Hepatocyte (in vitro differentiated cells): ENCODE results near the gene URI1. TPM values are rescaled to one million over a fixed set of nuclear protein-coding genes. Genes with fewer than 3 reads are reported as not detected.
A peak's percentile ranks its signal among the peaks of the same experiment; 100 is the strongest.

Source experiments
- DNase-seq: peaks from one replicate; pipeline ENCODE4 v3.0.0-alpha.2; 2016; ENCODE audit warnings: low spot score
- H2AFZ ChIP-seq: fragments of 200-600 bp; sonication (generic); 2 replicates; pipeline ENCODE4 v1.6.0; 2016; ENCODE audit warnings: antibody characterized with exemption, mild to moderate bottlenecking
- H3K27ac ChIP-seq: fragments of 200-600 bp; sonication (generic); 2 replicates; pipeline ENCODE4 v1.5.1; 2016; ENCODE audit warnings: mild to moderate bottlenecking
- H3K27me3 ChIP-seq: fragments of 200-600 bp; sonication (generic); 2 replicates; pipeline ENCODE4 v1.6.1; 2016
- H3K36me3 ChIP-seq: fragments of 200-600 bp; sonication (generic); replicated peaks from 2 replicates; pipeline ENCODE4 v1.5.1; 2016; ENCODE audit warnings: low read depth; ENCODE audit not compliant: insufficient read depth
- H3K4me1 ChIP-seq: fragments of 200-600 bp; sonication (generic); 2 replicates; pipeline ENCODE4 v1.5.1; 2016; ENCODE audit warnings: mild to moderate bottlenecking, moderate library complexity; ENCODE audit not compliant: insufficient read depth
- H3K4me2 ChIP-seq: fragments of 200-600 bp; sonication (generic); 2 replicates; pipeline ENCODE4 v1.6.0; 2016
- H3K4me3 ChIP-seq: fragments of 200-600 bp; sonication (generic); 2 replicates; pipeline ENCODE4 v1.5.1; 2016; ENCODE audit warnings: mild to moderate bottlenecking
- H3K79me2 ChIP-seq: fragments of 200-600 bp; sonication (generic); 2 replicates; pipeline ENCODE4 v1.6.0; 2017; ENCODE audit warnings: mild to moderate bottlenecking
- H3K9me2 ChIP-seq: fragments of 200-600 bp; sonication (generic); replicated peaks from 2 replicates; pipeline ENCODE4 v1.6.0; 2017; ENCODE audit warnings: mild to moderate bottlenecking; ENCODE audit not compliant: insufficient read depth
- H3K9me3 ChIP-seq: fragments of 200-600 bp; sonication (generic); 2 replicates; pipeline ENCODE4 v1.5.1; 2016; ENCODE audit warnings: low read depth, mild to moderate bottlenecking
- H4K20me1 ChIP-seq: fragments of 200-600 bp; sonication (generic); 2 replicates; pipeline ENCODE4 v1.6.0; 2016; ENCODE audit warnings: mild to moderate bottlenecking; ENCODE audit not compliant: insufficient read depth, poor library complexity, severe bottlenecking
- EZH2 ChIP-seq: fragments of 200-600 bp; sonication (generic); IDR thresholded peaks from 2 replicates; pipeline ENCODE4 v1.6.1; 2016; ENCODE audit warnings: antibody characterized with exemption, mild to moderate bottlenecking, borderline replicate concordance
- EZH2phosphoT487 ChIP-seq: fragments of 200-600 bp; sonication (generic); IDR thresholded peaks from one replicate; pipeline ENCODE4 v1.6.1; 2018; ENCODE audit warnings: antibody characterized with exemption, mild to moderate bottlenecking, low read depth, moderate library complexity; ENCODE audit not compliant: unreplicated experiment, severe bottlenecking
- WGBS: methylation state at CpG from one replicate; pipeline ENCODE4 v1.1.6; 2016; ENCODE audit warnings: low lambda C conversion rate; ENCODE audit errors: missing lambda C conversion rate; 5-methylcytosine and 5-hydroxymethylcytosine counted together
- polyA plus RNA-seq: library from polyadenylated mRNA; unstranded; fragments of >200 nt; fragmentation: Nextera tagmentation; extraction: Ambion mirVana; gene quantifications from 2 replicates; pipeline ENCODE4 v1.2.1, GENCODE V29; 2016
- total RNA-seq: library from RNA; depleted of rRNA; stranded (reverse); fragments of >200 nt; gene quantifications from 2 replicates; pipeline ENCODE4 v1.2.3, GENCODE V29; 2014
- TF ChIP-seq, protein P1 (sequence below): fragments of 200-600 bp; sonication (generic); IDR thresholded peaks from 2 replicates; pipeline ENCODE4 v1.5.1; 2016; ENCODE audit warnings: antibody characterized with exemption, mild to moderate bottlenecking; ENCODE audit not compliant: poor library complexity

URI1 gene
- total and polyA plus RNA-seq, 2 experiments from 2014 or later: 50.0 to 66.7 TPM

DNA sequence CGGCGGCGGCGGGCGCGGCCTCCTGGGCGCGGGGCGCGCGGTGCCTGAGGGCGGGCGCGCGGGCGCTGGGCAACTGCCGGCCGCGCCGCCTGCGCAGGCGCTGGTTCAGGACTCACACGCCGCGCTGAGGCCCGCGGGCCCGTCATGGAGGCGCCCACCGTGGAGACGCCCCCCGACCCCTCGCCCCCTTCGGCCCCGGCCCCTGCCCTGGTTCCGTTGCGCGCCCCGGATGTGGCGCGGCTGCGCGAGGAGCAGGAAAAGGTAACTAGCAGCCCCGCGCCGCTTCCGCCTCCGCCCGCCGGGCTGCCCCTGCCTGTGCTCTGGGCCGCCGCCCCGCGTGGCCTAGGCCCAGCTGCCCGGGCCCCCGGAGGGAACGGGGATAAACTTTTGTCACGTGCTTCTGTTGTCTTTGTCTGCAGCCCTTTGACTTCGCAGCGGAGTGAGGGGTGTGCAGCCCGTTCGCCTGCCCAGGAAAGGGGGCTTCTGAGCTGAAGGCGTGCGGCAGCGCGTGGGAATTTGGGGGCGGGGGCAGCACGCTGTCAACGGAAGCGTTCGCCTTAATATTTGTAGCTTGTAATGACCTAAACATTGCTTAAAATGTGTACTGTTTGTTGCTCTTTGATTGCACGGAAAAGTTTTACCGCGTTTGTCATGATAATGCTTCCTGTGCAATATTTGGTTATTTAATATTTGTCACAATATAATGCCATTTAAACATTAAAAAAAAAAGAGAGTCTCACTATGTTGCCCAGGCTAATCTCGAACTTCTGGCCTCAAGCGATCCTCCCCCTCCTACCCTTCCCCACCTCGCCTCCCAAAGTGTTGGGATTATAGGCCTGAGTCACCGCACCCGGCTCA lies 594 bp downstream of the URI1 start:
- peaks cover 23% of the 10 kb centered on the region for H3K4me1 ChIP-seq
- H3K9me2 ChIP-seq: no peaks in the 10 kb centered on the region
- peaks cover 56% of the 10 kb centered on the region for H3K79me2 ChIP-seq
- H3K4me3 ChIP-seq: peak overlapping the region; percentile 95
- H3K36me3 ChIP-seq: no peaks in the 10 kb centered on the region
- H3K27me3 ChIP-seq: no peaks in the 10 kb centered on the region
- H3K4me2 ChIP-seq: peak overlapping the region; percentile 79
- DNase-seq: peak; percentile 78
- TF ChIP-seq, protein P1, sequence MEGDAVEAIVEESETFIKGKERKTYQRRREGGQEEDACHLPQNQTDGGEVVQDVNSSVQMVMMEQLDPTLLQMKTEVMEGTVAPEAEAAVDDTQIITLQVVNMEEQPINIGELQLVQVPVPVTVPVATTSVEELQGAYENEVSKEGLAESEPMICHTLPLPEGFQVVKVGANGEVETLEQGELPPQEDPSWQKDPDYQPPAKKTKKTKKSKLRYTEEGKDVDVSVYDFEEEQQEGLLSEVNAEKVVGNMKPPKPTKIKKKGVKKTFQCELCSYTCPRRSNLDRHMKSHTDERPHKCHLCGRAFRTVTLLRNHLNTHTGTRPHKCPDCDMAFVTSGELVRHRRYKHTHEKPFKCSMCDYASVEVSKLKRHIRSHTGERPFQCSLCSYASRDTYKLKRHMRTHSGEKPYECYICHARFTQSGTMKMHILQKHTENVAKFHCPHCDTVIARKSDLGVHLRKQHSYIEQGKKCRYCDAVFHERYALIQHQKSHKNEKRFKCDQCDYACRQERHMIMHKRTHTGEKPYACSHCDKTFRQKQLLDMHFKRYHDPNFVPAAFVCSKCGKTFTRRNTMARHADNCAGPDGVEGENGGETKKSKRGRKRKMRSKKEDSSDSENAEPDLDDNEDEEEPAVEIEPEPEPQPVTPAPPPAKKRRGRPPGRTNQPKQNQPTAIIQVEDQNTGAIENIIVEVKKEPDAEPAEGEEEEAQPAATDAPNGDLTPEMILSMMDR: no peak
- TF ChIP-seq EZH2phosphoT487 (no peak), EZH2 (no peak)
- H2AFZ ChIP-seq: peak overlapping the region; percentile 80
- H3K9me3 ChIP-seq: no peaks in the 10 kb centered on the region
- WGBS: 5% methylated on average over 47 of the region's 79 CpGs
- peaks cover 29% of the 10 kb centered on the region for H4K20me1 ChIP-seq
- peak overlapping the region; percentile 80 for H3K27ac ChIP-seq

DNA sequence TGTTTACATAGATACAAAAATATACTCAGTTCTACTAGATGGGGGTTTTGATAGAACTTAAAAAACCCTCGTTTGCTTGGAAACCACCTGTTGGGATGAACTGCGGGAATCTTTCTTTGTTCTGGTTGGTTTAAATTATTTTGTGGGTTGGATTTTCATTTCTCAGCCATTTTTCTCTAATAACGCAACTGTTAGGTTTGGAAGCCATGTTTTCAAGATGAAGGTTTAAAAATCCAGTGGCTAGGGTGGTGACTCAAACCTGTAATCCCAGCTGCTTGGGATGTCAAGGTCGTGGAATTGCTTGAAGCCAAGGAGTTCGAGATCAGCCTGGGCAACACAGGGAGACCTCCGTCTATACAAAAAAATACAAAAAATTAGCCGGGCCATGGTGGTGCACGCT lies 1.6 kb downstream of the URI1 start:
- Histone ChIP-seq H3K4me1 (peaks cover 23% of the 10 kb centered on the region), H3K79me2 (peaks cover 66% of the 10 kb centered on the region), H3K4me2 (peak overlapping the region; percentile 79), H3K9me3 (no peaks in the 10 kb centered on the region), H3K27ac (peak overlapping the region; percentile 80), H2AFZ (peak overlapping the region; percentile 80), H3K4me3 (peak overlapping the region; percentile 95), H3K27me3 (no peaks in the 10 kb centered on the region), H4K20me1 (peaks cover 35% of the 10 kb centered on the region), H3K36me3 (no peaks in the 10 kb centered on the region), H3K9me2 (no peaks in the 10 kb centered on the region)
- 86% methylated on average over 8 of the region's 8 CpGs for WGBS
- TF ChIP-seq, protein P1: no peak
- TF ChIP-seq EZH2phosphoT487 (no peak), EZH2 (no peak)
- DNase-seq: no peak

DNA sequence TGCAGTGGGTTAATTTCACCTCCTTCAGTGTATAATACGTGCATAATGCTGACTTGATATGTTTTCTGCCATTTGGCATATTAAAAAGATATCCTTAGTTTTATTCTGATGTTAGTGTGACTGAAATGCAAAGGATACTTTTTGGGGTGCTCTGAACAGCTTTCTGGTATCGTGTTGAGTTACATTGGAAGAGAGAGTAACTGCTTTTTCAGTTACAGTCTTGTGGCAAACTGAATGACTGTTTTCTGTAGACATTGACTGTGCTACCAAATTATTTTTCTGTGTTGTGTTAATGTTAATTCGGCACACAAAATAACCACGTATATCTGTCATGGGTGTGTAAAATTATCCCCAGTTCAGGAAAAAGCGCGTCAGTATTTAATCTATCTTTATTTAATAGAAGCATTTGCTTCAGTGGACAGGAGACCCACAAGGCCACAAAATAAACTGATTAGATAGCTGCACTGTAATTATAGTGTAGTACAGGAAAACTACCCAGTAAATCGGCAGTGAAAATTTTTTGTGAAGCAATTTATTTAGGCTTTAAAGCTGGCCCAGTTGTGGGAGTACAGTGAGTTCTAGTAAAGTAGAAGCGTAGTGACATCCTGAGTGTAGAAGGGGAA lies 2.5 kb downstream of the URI1 start:
- H3K27me3 ChIP-seq: no peaks in the 10 kb centered on the region
- no peak for TF ChIP-seq EZH2phosphoT487
- TF ChIP-seq, protein P1: no peak
- no peak for TF ChIP-seq EZH2
- H4K20me1 ChIP-seq: peaks cover 35% of the 10 kb centered on the region
- peaks cover 23% of the 10 kb centered on the region for H3K4me1 ChIP-seq
- no peaks in the 10 kb centered on the region for H3K36me3 ChIP-seq
- WGBS: 79% methylated on average over 8 of the region's 8 CpGs
- H3K27ac ChIP-seq: peak overlapping the region; percentile 71
- peaks cover 70% of the 10 kb centered on the region for H3K79me2 ChIP-seq
- DNase-seq: no peak
- H3K4me2 ChIP-seq: peak overlapping the region; percentile 79
- no peaks in the 10 kb centered on the region for H3K9me3 ChIP-seq
- no peak overlapping the region for H2AFZ ChIP-seq
- no peak overlapping the region for H3K4me3 ChIP-seq
- H3K9me2 ChIP-seq: no peaks in the 10 kb centered on the region
